Activated T-cell treated with anti-CD3 and anti-CD28 coated beads, Interleukin-2, amount 50 U/mL, for 4 hours (primary cell): ENCODE measurements around the gene ZNF536. TPM values are rescaled to one million over a fixed set of nuclear protein-coding genes. Genes with fewer than 3 reads are reported as not detected.

ENCODE experiments used
- ATAC-seq, 2 donors: fragments of 200-7000 bp; cut with Tn5 transposase; one replicate each; pipeline ENCODE4 v1.10.0; 2021
- DNase-seq: peaks from one replicate; pipeline ENCODE4 v3.0.0-alpha.2; 2020
- H3K27me3 Mint-ChIP-seq: one replicate; pipeline ENCODE4 v1.8.0; 2021; ENCODE audit warnings: low read depth, mixed read lengths
- H3K36me3 Mint-ChIP-seq: one replicate; pipeline ENCODE4 v1.8.0; 2022; ENCODE audit warnings: mixed read lengths; ENCODE audit not compliant: insufficient read depth
- H3K4me1 Mint-ChIP-seq: one replicate; pipeline ENCODE4 v1.8.0; 2021; ENCODE audit warnings: low read depth, mixed read lengths
- H3K4me3 Mint-ChIP-seq: one replicate; pipeline ENCODE4 v1.8.0; 2021; ENCODE audit warnings: mild to moderate bottlenecking, moderate library complexity, mixed read lengths
- H3K9me3 Mint-ChIP-seq: one replicate; pipeline ENCODE4 v1.8.0; 2021; ENCODE audit warnings: mixed read lengths
- total RNA-seq, 3 donors: library from RNA; stranded (reverse); gene quantifications; one replicate each; pipeline ENCODE4 v1.2.1, GENCODE V29; 2021

ZNF536 gene
- total RNA-seq, 3 donors from 2014 or later: not detected

DNA sequence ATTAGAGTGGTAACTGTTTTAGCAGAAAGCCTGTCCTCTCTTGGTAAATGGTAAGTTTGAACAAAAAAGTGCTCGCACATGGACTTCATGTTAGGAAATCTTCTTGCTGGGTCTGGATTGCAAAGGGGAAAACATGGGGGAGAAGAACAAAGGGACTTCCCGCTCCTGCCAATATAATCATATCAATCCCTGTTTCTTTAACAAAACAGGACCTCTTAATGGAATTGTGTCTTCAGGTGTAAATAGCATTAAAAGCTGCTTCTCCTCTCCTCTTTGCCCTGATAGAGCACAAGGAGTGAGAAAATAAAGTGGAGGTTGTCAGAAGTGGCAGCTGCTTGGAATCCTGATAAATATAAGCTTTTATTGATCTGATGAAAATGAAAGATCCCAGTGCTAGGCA is 20.4 kb upstream of the ZNF536 start:
- Mint-ChIP-seq H3K36me3 (no peaks in the 10 kb centered on the region), H3K27me3 (peaks cover 12% of the 10 kb centered on the region), H3K4me3 (no peak overlapping the region), H3K4me1 (no peaks in the 10 kb centered on the region), H3K9me3 (no peaks in the 10 kb centered on the region)
- ATAC-seq: no peak
- no peak for DNase-seq

- H3K9me3 Mint-ChIP-seq: no peaks in the 10 kb centered on the region
- H3K4me1 Mint-ChIP-seq: no peaks in the 10 kb centered on the region
- no peaks in the 10 kb centered on the region for H3K36me3 Mint-ChIP-seq
- no peak overlapping the region for H3K4me3 Mint-ChIP-seq
- peaks cover 18% of the 10 kb centered on the region for H3K27me3 Mint-ChIP-seq
- no peak for DNase-seq
- no peak for ATAC-seq
Measured at GRCh38 chr19:30353394-30353945, 18.7 kb upstream of the ZNF536 start.

- no peaks in the 10 kb centered on the region for H3K9me3 Mint-ChIP-seq
- DNase-seq (no peak), ATAC-seq (no peak)
- H3K27me3 Mint-ChIP-seq: peaks cover 30% of the 10 kb centered on the region
- H3K36me3 Mint-ChIP-seq: no peaks in the 10 kb centered on the region
- no peak overlapping the region for H3K4me3 Mint-ChIP-seq
- H3K4me1 Mint-ChIP-seq: no peaks in the 10 kb centered on the region
Measured at GRCh38 chr19:30355586-30355985, 16.6 kb upstream of the ZNF536 start.

GRCh38 chr19:30356951-30357579 is 15.1 kb upstream of the ZNF536 start:
- no peak overlapping the region for H3K4me3 Mint-ChIP-seq
- no peaks in the 10 kb centered on the region for H3K36me3 Mint-ChIP-seq
- ATAC-seq (no peak), DNase-seq (no peak)
- H3K27me3 Mint-ChIP-seq: peaks cover 41% of the 10 kb centered on the region
- no peaks in the 10 kb centered on the region for H3K9me3 Mint-ChIP-seq
- no peaks in the 10 kb centered on the region for H3K4me1 Mint-ChIP-seq

GRCh38 chr19:30357580-30357954 is 14.6 kb upstream of the ZNF536 start:
- no peak for DNase-seq
- Mint-ChIP-seq H3K9me3 (no peaks in the 10 kb centered on the region), H3K4me3 (no peak overlapping the region), H3K36me3 (no peaks in the 10 kb centered on the region), H3K4me1 (no peaks in the 10 kb centered on the region), H3K27me3 (peaks cover 42% of the 10 kb centered on the region)
- ATAC-seq: no peak

GRCh38 chr19:30358319-30358718 is 13.9 kb upstream of the ZNF536 start:
- Mint-ChIP-seq H3K36me3 (no peaks in the 10 kb centered on the region), H3K4me1 (no peaks in the 10 kb centered on the region), H3K9me3 (no peaks in the 10 kb centered on the region), H3K4me3 (no peak overlapping the region), H3K27me3 (peaks cover 42% of the 10 kb centered on the region)
- ATAC-seq (no peak), DNase-seq (no peak)

- Mint-ChIP-seq H3K9me3 (no peaks in the 10 kb centered on the region), H3K4me1 (no peaks in the 10 kb centered on the region), H3K27me3 (peaks cover 42% of the 10 kb centered on the region), H3K36me3 (no peaks in the 10 kb centered on the region), H3K4me3 (no peak overlapping the region)
- ATAC-seq: no peak
- DNase-seq: no peak
Measured at GRCh38 chr19:30358821-30359580, 13.2 kb upstream of the ZNF536 start.

GRCh38 chr19:30359936-30360335 is 12.2 kb upstream of the ZNF536 start:
- Mint-ChIP-seq H3K36me3 (no peaks in the 10 kb centered on the region), H3K27me3 (peaks cover 35% of the 10 kb centered on the region), H3K4me1 (no peaks in the 10 kb centered on the region), H3K4me3 (no peak overlapping the region), H3K9me3 (no peaks in the 10 kb centered on the region)
- DNase-seq (no peak), ATAC-seq (no peak)

- no peak for ATAC-seq
- Mint-ChIP-seq H3K4me3 (no peak overlapping the region), H3K9me3 (no peaks in the 10 kb centered on the region), H3K27me3 (peaks cover 34% of the 10 kb centered on the region), H3K4me1 (no peaks in the 10 kb centered on the region), H3K36me3 (no peaks in the 10 kb centered on the region)
- DNase-seq: no peak
Measured at GRCh38 chr19:30360376-30361106, 11.6 kb upstream of the ZNF536 start.

- DNase-seq (no peak), ATAC-seq (no peak)
- no peaks in the 10 kb centered on the region for H3K9me3 Mint-ChIP-seq
- H3K36me3 Mint-ChIP-seq: no peaks in the 10 kb centered on the region
- H3K4me1 Mint-ChIP-seq: no peaks in the 10 kb centered on the region
- no peak overlapping the region for H3K4me3 Mint-ChIP-seq
- peaks cover 34% of the 10 kb centered on the region for H3K27me3 Mint-ChIP-seq
Measured at GRCh38 chr19:30361107-30361447, 11.1 kb upstream of the ZNF536 start.

DNA sequence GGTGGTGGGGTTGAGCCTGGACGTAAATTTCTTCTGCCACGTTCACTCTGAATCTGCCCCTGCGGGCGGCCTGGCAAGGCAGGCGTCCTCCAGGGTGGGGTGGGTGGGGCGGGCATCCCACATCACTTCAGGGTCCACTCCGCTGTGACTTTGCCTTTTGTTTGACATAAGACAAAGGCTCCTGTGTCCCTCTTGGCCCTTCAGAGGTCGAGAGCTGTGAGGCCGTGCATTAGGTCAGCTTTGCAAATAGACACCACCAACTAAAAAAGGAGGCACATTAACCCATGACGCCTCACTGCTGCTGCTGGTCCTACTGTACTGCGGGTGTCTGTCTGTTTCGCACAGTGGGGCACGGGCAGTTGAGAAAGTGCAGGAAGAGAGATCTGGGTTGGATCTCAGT is 10.5 kb upstream of the ZNF536 start:
- Mint-ChIP-seq H3K36me3 (no peaks in the 10 kb centered on the region), H3K4me1 (no peaks in the 10 kb centered on the region), H3K4me3 (no peak overlapping the region), H3K9me3 (no peaks in the 10 kb centered on the region), H3K27me3 (peaks cover 30% of the 10 kb centered on the region)
- no peak for DNase-seq
- ATAC-seq: no peak

DNA sequence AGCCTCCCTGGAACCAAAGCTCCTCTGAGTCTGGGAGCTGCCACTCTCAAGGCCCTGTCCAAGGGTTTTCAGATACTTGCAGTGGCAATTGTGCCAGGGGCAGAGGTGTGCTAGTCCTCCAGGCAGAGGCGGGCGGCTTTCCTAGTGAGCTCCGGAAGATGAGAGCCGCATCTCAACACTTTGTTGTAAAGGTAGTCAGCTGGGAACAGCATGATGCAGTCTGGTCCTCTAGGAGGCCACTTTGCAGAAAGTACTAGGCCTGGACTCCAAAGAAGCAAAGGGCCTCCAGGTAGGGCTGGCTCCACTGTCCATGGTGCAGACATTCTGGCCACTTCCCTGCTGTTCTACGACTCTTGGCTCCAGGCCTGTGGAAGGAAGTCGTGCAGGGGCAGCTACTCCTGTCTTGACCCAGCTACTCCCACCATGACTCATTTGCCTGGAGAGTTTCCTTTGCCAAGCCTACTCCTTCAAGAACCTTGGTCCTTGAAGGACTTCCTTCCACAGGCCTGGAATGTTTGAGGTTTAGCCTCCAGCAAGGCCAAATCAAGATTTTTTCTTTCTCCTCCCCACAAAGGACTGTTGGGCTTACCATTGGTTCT is 9.9 kb upstream of the ZNF536 start:
- Mint-ChIP-seq H3K4me3 (no peak overlapping the region), H3K36me3 (no peaks in the 10 kb centered on the region), H3K4me1 (no peaks in the 10 kb centered on the region), H3K27me3 (peaks cover 28% of the 10 kb centered on the region), H3K9me3 (no peaks in the 10 kb centered on the region)
- ATAC-seq: no peak
- no peak for DNase-seq

GRCh38 chr19:30363073-30363472 is 9.1 kb upstream of the ZNF536 start:
- no peaks in the 10 kb centered on the region for H3K4me1 Mint-ChIP-seq
- H3K9me3 Mint-ChIP-seq: no peaks in the 10 kb centered on the region
- DNase-seq (no peak), ATAC-seq (no peak)
- no peak overlapping the region for H3K4me3 Mint-ChIP-seq
- H3K36me3 Mint-ChIP-seq: no peaks in the 10 kb centered on the region
- peaks cover 28% of the 10 kb centered on the region for H3K27me3 Mint-ChIP-seq
